IMR-90 (cell line): ENCODE measurements around the gene THEM4. TPM values are rescaled to one million over a fixed set of nuclear protein-coding genes. Genes with fewer than 3 reads are reported as not detected.

ENCODE experiments used
- ATAC-seq: fragments of 200-7000 bp; cut with Tn5 transposase; 2 replicates; pipeline ENCODE4 v1.9.1; 2020; ENCODE audit warnings: low read depth, mild to moderate bottlenecking, moderate library complexity
- BruUV-seq: library from RNA; stranded (reverse); fragments of 400-500 nt; replicated peaks from 2 replicates; lab custom pipeline; 2021; lab: Mats Ljungman, UMichigan
- CTCF ChIA-PET: fragments of 300-600 bp; formaldehyde crosslinking; extraction: SDS; loops from one replicate; lab custom pipeline; 2021; ENCODE audit warnings: antibody characterized with exemption; lab: Yijun Ruan, JAX
- POLR2A ChIA-PET: fragments of 300-600 bp; sonication (Branson Sonifier 250); formaldehyde crosslinking; loops from one replicate; lab custom pipeline; 2022; ENCODE audit warnings: antibody characterized with exemption; ENCODE audit not compliant: unreplicated experiment; lab: Charles Lee
- DNase-seq: peaks from one replicate; pipeline ENCODE4 v3.0.0; 2013
- H2AFZ ChIP-seq: replicated peaks from 2 replicates; pipeline ENCODE3; 2013; ENCODE audit warnings: low read length, mild to moderate bottlenecking; ENCODE audit not compliant: poor library complexity
- H2AK5ac ChIP-seq: 2 replicates; pipeline ENCODE4 v1.6.1; 2013; ENCODE audit warnings: low read depth, low read length, inconsistent platforms
- H2AK9ac ChIP-seq: replicated peaks from 2 replicates; pipeline ENCODE3; 2013; ENCODE audit warnings: mild to moderate bottlenecking, low read depth, low read length, moderate library complexity; ENCODE audit not compliant: poor library complexity
- H2BK120ac ChIP-seq: 2 replicates; pipeline ENCODE4 v1.6.1; 2013; ENCODE audit warnings: low read depth, low read length, inconsistent platforms
- H2BK15ac ChIP-seq: 3 replicates; pipeline ENCODE4 v1.6.1; 2013; ENCODE audit warnings: low read depth, low read length, inconsistent platforms
- H2BK20ac ChIP-seq: 2 replicates; pipeline ENCODE4 v1.6.1; 2013; ENCODE audit warnings: low read depth, mild to moderate bottlenecking, inconsistent platforms, low read length, moderate library complexity
- H2BK5ac ChIP-seq: 2 replicates; pipeline ENCODE4 v1.6.1; 2013; ENCODE audit warnings: mild to moderate bottlenecking, low read depth, low read length, inconsistent platforms; ENCODE audit not compliant: poor library complexity, severe bottlenecking
- H3K14ac ChIP-seq: replicated peaks from 2 replicates; pipeline ENCODE4 v1.6.1; 2013; ENCODE audit warnings: low read depth, low read length, inconsistent platforms
- H3K18ac ChIP-seq: 2 replicates; pipeline ENCODE4 v1.6.1; 2013; ENCODE audit warnings: low read depth, low read length, control low read depth
- H3K23ac ChIP-seq: 2 replicates; pipeline ENCODE4 v1.6.1; 2013; ENCODE audit warnings: low read depth, low read length, inconsistent platforms
- H3K27ac ChIP-seq: 2 replicates; pipeline ENCODE4 v1.5.1; 2013; ENCODE audit warnings: mild to moderate bottlenecking, control low read depth, low read length; ENCODE audit not compliant: insufficient read depth
- H3K27me3 ChIP-seq: 2 replicates; pipeline ENCODE4 v1.6.1; 2013; ENCODE audit warnings: low read length; ENCODE audit not compliant: control insufficient read depth, insufficient read depth
- H3K36me3 ChIP-seq: 2 replicates; pipeline ENCODE4 v1.6.1; 2013; ENCODE audit warnings: low read length, mixed read lengths; ENCODE audit not compliant: control insufficient read depth, insufficient read depth
- H3K4ac ChIP-seq: 2 replicates; pipeline ENCODE4 v1.6.1; 2013; ENCODE audit warnings: low read depth, low read length, inconsistent platforms
- H3K4me1 ChIP-seq: 2 replicates; pipeline ENCODE4 v1.6.1; 2013; ENCODE audit warnings: low read length, mixed read lengths; ENCODE audit not compliant: control insufficient read depth, insufficient read depth
- H3K4me2 ChIP-seq: 2 replicates; pipeline ENCODE4 v1.6.1; 2013; ENCODE audit warnings: low read depth, mild to moderate bottlenecking, control low read depth, low read length, moderate library complexity
- H3K4me3 ChIP-seq: 2 replicates; pipeline ENCODE4 v1.5.1; 2013; ENCODE audit warnings: low read depth, mild to moderate bottlenecking, control low read depth, low read length, moderate library complexity; ENCODE audit not compliant: insufficient read depth
- H3K56ac ChIP-seq: 2 replicates; pipeline ENCODE4 v1.6.1; 2013; ENCODE audit warnings: low read length, inconsistent platforms; ENCODE audit not compliant: insufficient read depth; ENCODE audit errors: extremely low read depth
- H3K79me1 ChIP-seq, 2 experiments: 2 replicates each; pipeline ENCODE4 v1.6.1; 2013; ENCODE audit warnings: low read length in 2 of 2, inconsistent platforms in 1 of 2, low read depth in 1 of 2
- H3K9ac ChIP-seq: 2 replicates; pipeline ENCODE4 v1.6.1; 2013; ENCODE audit warnings: low read depth, low read length, control low read depth
- H3K9me1 ChIP-seq: 2 replicates; pipeline ENCODE4 v1.6.1; 2013; ENCODE audit warnings: low read length, inconsistent platforms; ENCODE audit not compliant: insufficient read depth
- H3K9me3 ChIP-seq: 2 replicates; pipeline ENCODE4 v1.6.1; 2013; ENCODE audit warnings: low read length; ENCODE audit not compliant: control insufficient read depth, insufficient read depth
- H4K20me1 ChIP-seq: 2 replicates; pipeline ENCODE4 v1.6.1; 2013; ENCODE audit warnings: low read length, inconsistent platforms; ENCODE audit not compliant: insufficient read depth
- H4K5ac ChIP-seq: 2 replicates; pipeline ENCODE4 v1.6.1; 2013; ENCODE audit warnings: mild to moderate bottlenecking, low read depth, low read length, control low read depth
- H4K8ac ChIP-seq, 2 experiments: 2 replicates each; pipeline ENCODE4 v1.6.1; 2013; ENCODE audit warnings: low read depth in 2 of 2, low read length in 2 of 2, control low read depth in 1 of 2, inconsistent platforms in 1 of 2
- H4K91ac ChIP-seq: 2 replicates; pipeline ENCODE4 v1.6.1; 2013; ENCODE audit warnings: low read depth, low read length, inconsistent platforms; ENCODE audit not compliant: insufficient read depth
- BHLHE40 ChIP-seq: fragments of 150-350 bp; IDR thresholded peaks from 2 replicates; pipeline ENCODE4 v1.6.1; 2016; ENCODE audit warnings: mild to moderate bottlenecking, low read depth, low read length
- CEBPB ChIP-seq: IDR thresholded peaks from 2 replicates; pipeline ENCODE4 v1.6.1; 2012; ENCODE audit warnings: low read depth, low read length, improper control_type of control experiment
- CTCF ChIP-seq: conservative IDR thresholded peaks from 2 replicates; pipeline ENCODE4 v1.5.1; 2012; ENCODE audit warnings: mild to moderate bottlenecking, low read depth, low read length, improper control_type of control experiment
- ELK1 ChIP-seq: fragments of 150-350 bp; IDR thresholded peaks from 2 replicates; pipeline ENCODE4 v1.6.1; 2016; ENCODE audit warnings: low read depth, mild to moderate bottlenecking, low read length, moderate library complexity, borderline replicate concordance
- FOS ChIP-seq: fragments of 150-350 bp; IDR thresholded peaks from 2 replicates; pipeline ENCODE4 v1.6.1; 2016; ENCODE audit warnings: low read depth, low read length
- MAFK ChIP-seq: IDR thresholded peaks from 2 replicates; pipeline ENCODE4 v1.6.1; 2012; ENCODE audit warnings: low read depth, low read length, improper control_type of control experiment
- MAZ ChIP-seq: IDR thresholded peaks from 2 replicates; pipeline ENCODE4 v1.6.1; 2012; ENCODE audit warnings: low read depth, mild to moderate bottlenecking, low read length, improper control_type of control experiment, moderate library complexity, borderline replicate concordance
- POLR2A ChIP-seq: IDR thresholded peaks from 2 replicates; pipeline ENCODE4 v1.6.1; 2012; ENCODE audit warnings: mild to moderate bottlenecking, low read depth, low read length
- RAD21 ChIP-seq: IDR thresholded peaks from 2 replicates; pipeline ENCODE4 v1.6.1; 2012; ENCODE audit warnings: low read length, improper control_type of control experiment
- WGBS, 2 experiments: methylation state at CpG; one replicate each; pipeline versions ENCODE4 v1.1.5 to v1.1.7; 2013; ENCODE audit warnings: missing lambda C conversion rate in 2 of 2; ENCODE audit not compliant: insufficient read length in 1 of 2; ENCODE audit errors: extremely low coverage in 2 of 2; 5-methylcytosine and 5-hydroxymethylcytosine counted together
- dilution Hi-C: fragments of 300-500 bp; cut with HindIII; formaldehyde crosslinking; loops from one replicate; pipeline ENCODE4 v1.14.3; 2018; ENCODE audit warnings: low sequenced_read_pairs; ENCODE audit not compliant: unreplicated experiment
- in situ Hi-C: fragments of 300-500 bp; cut with MboI; formaldehyde crosslinking; loops from 3 replicates; pipeline ENCODE4 v1.14.3; 2019; ENCODE audit warnings: low sequenced_read_pairs, inconsistent platforms, mixed read lengths
- intact Hi-C: fragments of 100-400 bp; cut with micrococcal nuclease; formaldehyde crosslinking; loops from 2 replicates; pipeline ENCODE4 v1.10.0; 2022
- polyA plus RNA-seq, 3 experiments: library from polyadenylated mRNA; depleted of rRNA; stranded (reverse); fragments of >200 nt; gene quantifications; 2 replicates each; pipeline ENCODE4 v1.2.3, GENCODE V29; 2012; ENCODE audit warnings: low replicate concordance in 1 of 3
- total RNA-seq: library from RNA; depleted of rRNA; stranded (reverse); fragments of >200 nt; gene quantifications from 2 replicates; pipeline ENCODE4 v1.2.3, GENCODE V29; 2012

Gene THEM4
- total and polyA plus RNA-seq, 2 of the 4 experiments (the other 2 are of a cell fraction) = 7.3 to 15.7 TPM

GRCh38 chr1:151882466-151882865 is 26.8 kb downstream of the THEM4 start:
- no peak overlapping the region for H3K27ac ChIP-seq
- no peak for ATAC-seq
- no peak overlapping the region for H2BK120ac ChIP-seq
- in situ Hi-C loops = loop anchor here (10.0 kb wide), 1 partner anchor 122 kb away; no protein-coding TSS in a partner anchor
- H4K5ac ChIP-seq = no peak overlapping the region
- H3K56ac ChIP-seq = no peak overlapping the region
- no peak overlapping the region for H3K23ac ChIP-seq
- TF ChIP-seq ELK1 (no peak), CTCF (no peak), POLR2A (no peak), FOS (no peak), RAD21 (no peak), MAZ (no peak), MAFK (no peak), CEBPB (no peak), BHLHE40 (no peak)
- H2BK20ac ChIP-seq = no peak overlapping the region
- H3K9me1 ChIP-seq = no peaks in the 10 kb centered on the region
- H2BK5ac ChIP-seq = no peak overlapping the region
- no peak overlapping the region for H4K91ac ChIP-seq
- intact Hi-C loops = no loop called here
- no peak for DNase-seq
- no peaks in the 10 kb centered on the region for H3K4me1 ChIP-seq
- H3K18ac ChIP-seq = no peak overlapping the region
- no peak overlapping the region for H4K8ac ChIP-seq
- H3K79me1 ChIP-seq = no peaks in the 10 kb centered on the region
- ChIA-PET POLR2A (no interaction called here), CTCF (interaction anchor here (0.6 to 1.4 kb wide), 2 partner anchors 12 to 53 kb away, joined by 3 to 6 read pairs; no protein-coding TSS in a partner anchor)
- H4K20me1 ChIP-seq = no peaks in the 10 kb centered on the region
- H3K4ac ChIP-seq = no peak overlapping the region
- H3K9ac ChIP-seq = no peak overlapping the region
- H2AK9ac ChIP-seq = no peak overlapping the region
- dilution Hi-C loops = loop anchor here (25.0 kb wide), 1 partner anchor 95 kb away; the partner anchor contains the start of gene TDRKH
- peaks cover 3% of the 10 kb centered on the region for H3K36me3 ChIP-seq
- no peak overlapping the region for H3K4me3 ChIP-seq
- no peaks in the 10 kb centered on the region; the same call in 1 of the 2 replicates for H3K9me3 ChIP-seq
- no peaks in the 10 kb centered on the region for H3K27me3 ChIP-seq
- no CpG with 5 or more reads among the region's 2 CpGs for WGBS, 2 experiments
- H2BK15ac ChIP-seq = no peak overlapping the region
- BruUV-seq = no TSS peak
- H2AK5ac ChIP-seq = no peak overlapping the region
- H2AFZ ChIP-seq = no peak overlapping the region
- no peak overlapping the region for H3K4me2 ChIP-seq
- no peak overlapping the region for H3K14ac ChIP-seq
